H1 (cell line): ENCODE data around the gene ANKRD27. TPM values are rescaled to one million over a fixed set of nuclear protein-coding genes. Genes with fewer than 3 reads are reported as not detected.

ENCODE experiments used
- ASH2L ChIP-seq: fragments of 200-600, 300-600 bp; sonication (generic); IDR thresholded peaks from one replicate; pipeline ENCODE4 v1.7.1; 2017; ENCODE audit warnings: low read length
- CHD7 ChIP-seq: fragments of 300-600 bp; sonication (generic); IDR thresholded peaks from 2 replicates; pipeline ENCODE4 v1.7.1; 2012; ENCODE audit warnings: low read length, moderate library complexity, mild to moderate bottlenecking, inconsistent platforms; ENCODE audit not compliant: insufficient replicate concordance
- EGR1 ChIP-seq: IDR thresholded peaks from 2 replicates; pipeline ENCODE4 v1.6.1; 2011; ENCODE audit warnings: low read depth, low read length, borderline replicate concordance
- GABPA ChIP-seq: IDR thresholded peaks from 2 replicates; pipeline ENCODE4 v1.6.1; 2011; ENCODE audit warnings: mild to moderate bottlenecking, low read length, moderate library complexity, borderline replicate concordance; ENCODE audit not compliant: insufficient read depth
- JUN ChIP-seq: IDR thresholded peaks from 2 replicates; pipeline ENCODE4 v1.6.1; 2011; ENCODE audit warnings: low read depth, mild to moderate bottlenecking, improper control_type of control experiment, low read length
- RNF2 ChIP-seq: fragments of 200-900, 300-1000 bp; sonication (generic); IDR thresholded peaks from 2 replicates; pipeline ENCODE4 v1.7.1; 2016; ENCODE audit warnings: borderline replicate concordance, low read depth, mild to moderate bottlenecking, antibody characterized with exemption, low read length; ENCODE audit not compliant: poor library complexity, severe bottlenecking; ENCODE audit errors: missing control alignments
- SP2 ChIP-seq: IDR thresholded peaks from 2 replicates; pipeline ENCODE4 v1.6.1; 2012; ENCODE audit warnings: mild to moderate bottlenecking, low read length, inconsistent platforms
- SRF ChIP-seq: IDR thresholded peaks from 2 replicates; pipeline ENCODE4 v1.6.1; 2011; ENCODE audit warnings: mild to moderate bottlenecking, low read depth, low read length, moderate library complexity
- TEAD4 ChIP-seq: IDR thresholded peaks from 2 replicates; pipeline ENCODE4 v1.6.1; 2012; ENCODE audit warnings: low read depth, low read length, inconsistent platforms, mixed read lengths
- polyA plus RNA-seq, 7 experiments: library from polyadenylated mRNA; depleted of rRNA in 3 of 7; stranded (reverse) in 5 of 7; unstranded in 2 of 7; fragments of >200 nt in 5 of 7; fragments of 200-250 nt in 2 of 7; gene quantifications; 1 replicate in 5 of 7; 2 replicates in 1 of 7; 4 replicates in 1 of 7; pipeline versions ENCODE4 v1.2.1 to v1.2.3, GENCODE V29; 2011 to 2013; ENCODE audit warnings: missing spikeins in 2 of 7, mixed read lengths in 2 of 7
- total RNA-seq: library from RNA; stranded (reverse); fragmentation: NEBNext Ultra II Directional; extraction: Animal tissue kit (Norgen Biotek cat#: 25700); gene quantifications from 2 replicates; pipeline ENCODE4 v1.2.1, GENCODE V29; 2021

ANKRD27 gene
- total and polyA plus RNA-seq, 2 of the 8 experiments (the other 6 are each of a cell fraction or from before 2014, with no cell fraction given) = 27.9 to 55.7 TPM

DNA sequence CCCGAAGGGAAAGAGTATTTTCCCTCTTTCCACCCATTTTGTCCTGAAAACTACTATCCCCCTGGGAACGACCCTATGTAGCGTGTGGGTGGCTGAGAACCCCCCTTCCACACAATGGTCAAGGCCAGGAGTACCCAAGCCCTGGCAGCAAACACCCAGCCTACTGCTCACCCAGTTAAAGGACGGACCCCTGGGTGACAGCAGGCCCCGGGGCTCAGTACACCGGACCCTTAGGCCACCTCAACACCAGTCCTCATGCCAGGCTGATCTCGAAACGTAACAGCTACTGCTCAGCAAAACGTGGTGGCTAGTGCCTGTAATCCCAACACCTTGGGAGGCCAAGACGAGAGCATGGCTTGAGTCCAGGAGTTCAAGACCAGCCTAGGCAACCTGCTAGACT is 1.4 kb downstream of the ANKRD27 start (continued):
- TF ChIP-seq SP2 (no peak), JUN (no peak), CHD7 (no peak), GABPA (no peak), TEAD4 (no peak), RNF2 (no peak), EGR1 (no peak), SRF (no peak), ASH2L (no peak)
- TF ChIP-seq, all 59 proteins: peak for 0
